K562 (cell line): ENCODE measurements around the gene OBSL1. TPM values are rescaled to one million over a fixed set of nuclear protein-coding genes. Genes with fewer than 3 reads are reported as not detected.

Experiments used
- ATAC-seq: fragments of 200-7000 bp; cut with Tn5 transposase; 3 replicates; pipeline ENCODE4 v1.9.1; 2020; ENCODE audit warnings: moderate library complexity
- BruUV-seq: library from RNA; stranded (reverse); fragments of 400-500 nt; replicated peaks from 2 replicates; lab custom pipeline; 2021; lab: Mats Ljungman, UMichigan
- CTCF ChIA-PET: fragments of 300-600 bp; formaldehyde crosslinking; extraction: SDS; loops from one replicate; lab custom pipeline; 2021; ENCODE audit warnings: low intra/inter-chr PET ratio; lab: Yijun Ruan, JAX
- POLR2A ChIA-PET: fragments of 300-600, 350-650 bp; sonication (Branson Sonifier 250); formaldehyde crosslinking; extraction: SDS; loops from one replicate; lab custom pipeline; 2021; ENCODE audit warnings: antibody characterized with exemption, inconsistent platforms; lab: Yijun Ruan, JAX
- DNase-seq, 4 experiments: peaks; one replicate each; pipeline versions ENCODE4 v3.0.0 to v3.0.0-alpha.2; 2011 to 2018; ENCODE audit warnings: low spot score in 3 of 4, mixed read lengths in 3 of 4; ENCODE audit errors: extremely low read depth in 1 of 4
- FAIRE-seq: peaks from 2 replicates; lab custom pipeline; 2011; peaks lifted over from hg19 to GRCh38; lab: Jason Lieb, UNC
- H2AFZ ChIP-seq: 2 replicates; pipeline ENCODE4 v1.6.0; 2011; ENCODE audit warnings: low read depth, low read length, control low read depth, inconsistent platforms
- H3K27ac ChIP-seq: fragments of 200-600 bp; 3 replicates; pipeline ENCODE4 v1.8.0; 2011; ENCODE audit warnings: low read depth, mild to moderate bottlenecking, control low read depth, inconsistent platforms, low read length, moderate library complexity, mixed read lengths; ENCODE audit errors: extremely low read depth
- H3K27me3 ChIP-seq, 2 experiments: fragments of 300-600 bp in 1 of 2; 2 replicates in 1 of 2; 3 replicates in 1 of 2; pipeline versions ENCODE4 v1.6.0 to v1.8.0; 2011; ENCODE audit warnings: inconsistent platforms in 2 of 2, low read length in 2 of 2, mild to moderate bottlenecking in 1 of 2, mixed read lengths in 1 of 2, moderate library complexity in 1 of 2; ENCODE audit not compliant: control insufficient read depth in 2 of 2, insufficient read depth in 2 of 2
- H3K36me3 ChIP-seq: fragments of 300-600 bp; 3 replicates; pipeline ENCODE4 v1.8.0; 2011; ENCODE audit warnings: mild to moderate bottlenecking, low read length, inconsistent platforms; ENCODE audit not compliant: control insufficient read depth, insufficient read depth
- H3K4me1 ChIP-seq, 2 experiments: fragments of 200-600 bp in 1 of 2; replicated peaks in 1 of 2; 2 replicates in 1 of 2; 3 replicates in 1 of 2; pipeline versions ENCODE4 v1.5.1 to v1.8.0; 2011; ENCODE audit warnings: inconsistent platforms in 2 of 2, low read length in 2 of 2, mild to moderate bottlenecking in 1 of 2, mixed read lengths in 1 of 2, moderate library complexity in 1 of 2; ENCODE audit not compliant: control insufficient read depth in 2 of 2, insufficient read depth in 2 of 2
- H3K4me2 ChIP-seq: 2 replicates; pipeline ENCODE4 v1.6.1; 2011; ENCODE audit warnings: low read length, control low read depth, inconsistent platforms, mixed read lengths; ENCODE audit not compliant: insufficient read depth
- H3K4me3 ChIP-seq: fragments of 200-600 bp; sonication (generic), shearing (Covaris generic); 2 replicates; pipeline ENCODE4 v1.5.1; 2016; ENCODE audit warnings: control low read depth, inconsistent platforms
- H3K79me2 ChIP-seq: fragments of 200-600 bp; 3 replicates; pipeline ENCODE4 v1.8.0; 2011; ENCODE audit warnings: low read length, inconsistent platforms; ENCODE audit not compliant: control insufficient read depth, insufficient read depth
- H3K9ac ChIP-seq, 2 experiments: 2 replicates each; pipeline versions ENCODE4 v1.6.0 to v1.6.1; 2011; ENCODE audit warnings: low read depth in 2 of 2, low read length in 2 of 2, control low read depth in 1 of 2, inconsistent platforms in 1 of 2, mild to moderate bottlenecking in 1 of 2, mixed read lengths in 1 of 2; ENCODE audit not compliant: insufficient read depth in 1 of 2
- H3K9me1 ChIP-seq: one replicate; pipeline ENCODE4 v1.6.0; 2011; ENCODE audit warnings: inconsistent platforms, mild to moderate bottlenecking, low read length, moderate library complexity; ENCODE audit not compliant: control insufficient read depth, insufficient read depth
- H3K9me3 ChIP-seq: replicated peaks from 2 replicates; pipeline ENCODE4 v1.5.1; 2011; ENCODE audit warnings: low read depth, low read length, inconsistent platforms; ENCODE audit not compliant: control insufficient read depth, insufficient read depth
- H4K20me1 ChIP-seq: replicated peaks from 2 replicates; pipeline ENCODE4 v1.6.1; 2011; ENCODE audit warnings: low read length, inconsistent platforms, mixed read lengths; ENCODE audit not compliant: control insufficient read depth, insufficient read depth
- BMI1 ChIP-seq: fragments of 150-350 bp; IDR thresholded peaks from 2 replicates; pipeline ENCODE4 v1.6.1; 2014; ENCODE audit warnings: low read length
- DLX4 ChIP-seq: fragments of 250-450 bp; sonication (Bioruptor Pico); IDR thresholded peaks from 2 replicates; pipeline ENCODE4 v1.6.1; 2021; ENCODE audit warnings: mild to moderate bottlenecking
- EZH2 ChIP-seq: IDR thresholded peaks from 2 replicates; pipeline ENCODE4 v1.6.1; 2012; ENCODE audit warnings: low read depth, mild to moderate bottlenecking, inconsistent platforms, low read length, borderline replicate concordance
- MED1 ChIP-seq: sonication (generic); formaldehyde crosslinking; IDR thresholded peaks from 2 replicates; pipeline ENCODE4 v1.8.1; 2023; ENCODE audit warnings: missing genetic modification reagents, borderline replicate concordance
- NEUROD1 ChIP-seq: fragments of 150-350 bp; IDR thresholded peaks from 2 replicates; pipeline ENCODE4 v1.6.1; 2014; ENCODE audit warnings: borderline replicate concordance, low read length, low read depth; ENCODE audit not compliant: partially characterized antibody
- PCBP2 ChIP-seq: fragments of 200-400 bp; formaldehyde crosslinking; IDR thresholded peaks from 2 replicates; pipeline ENCODE4 v1.6.1; 2018; ENCODE audit warnings: low read length, low read depth, mild to moderate bottlenecking, moderate library complexity; ENCODE audit not compliant: poor library complexity, severe bottlenecking
- POLR2G ChIP-seq: fragments of 200-400 bp; formaldehyde crosslinking; IDR thresholded peaks from 2 replicates; pipeline ENCODE4 v1.6.1; 2017; ENCODE audit warnings: low read depth, mild to moderate bottlenecking, antibody characterized with exemption, low read length, moderate library complexity
- PRMT5 ChIP-seq: sonication (generic); formaldehyde crosslinking; IDR thresholded peaks from 2 replicates; pipeline ENCODE4 v1.5.0; 2020; ENCODE audit warnings: missing genetic modification reagents
- ZEB2 ChIP-seq: fragments of 450-650 bp; IDR thresholded peaks from 2 replicates; pipeline ENCODE4 v1.6.1; 2016
- ZNF140 ChIP-seq: fragments of 250-450 bp; sonication (Bioruptor Pico); IDR thresholded peaks from 2 replicates; pipeline ENCODE4 v1.8.0; 2021; ENCODE audit warnings: moderate library complexity, mild to moderate bottlenecking, inconsistent platforms
- ZNF280B ChIP-seq: fragments of 250-450 bp; sonication (Bioruptor Pico); IDR thresholded peaks from 2 replicates; pipeline ENCODE4 v1.5.1; 2021; ENCODE audit warnings: mild to moderate bottlenecking
- ZNF644 ChIP-seq: fragments of 200-800 bp; sonication (Bioruptor generic); IDR thresholded peaks from 2 replicates; pipeline ENCODE4 v1.6.1; 2016; ENCODE audit warnings: low read depth, missing genetic modification characterization, missing compliant biosample characterization
- WGBS: fragments of 100-300 bp; shearing (Covaris generic); methylation state at CpG from one replicate; pipeline ENCODE4 v1.1.6; 2016; ENCODE audit warnings: low coverage, mixed read lengths; ENCODE audit not compliant: insufficient coverage; ENCODE audit errors: missing lambda C conversion rate; 5-methylcytosine and 5-hydroxymethylcytosine counted together
- in situ Hi-C: fragments of 300-500 bp; cut with MboI; formaldehyde crosslinking; loops from 4 replicates; pipeline ENCODE4 v1.15.0; 2018; ENCODE audit warnings: inconsistent platforms, mixed read lengths
- intact Hi-C: fragments of 100-400 bp; cut with micrococcal nuclease; formaldehyde crosslinking; loops from 2 replicates; pipeline ENCODE4 v1.14.2; 2022
- polyA plus RNA-seq, 8 experiments: library from polyadenylated mRNA; depleted of rRNA in 4 of 8; stranded (reverse) in 5 of 8; unstranded in 3 of 8; fragments of >200 nt; fragmentation: Nextera tagmentation in 2 of 8; fragmentation: Illumina TruSeq in 1 of 8; extraction: Ambion mirVana in 2 of 8; extraction: Trizol in 1 of 8; gene quantifications; 2 replicates each; pipeline versions ENCODE4 v1.2.1 to v1.2.3, GENCODE V29; 2011 to 2014; ENCODE audit warnings: inconsistent platforms in 1 of 8, missing spikeins in 1 of 8
- total RNA-seq, 7 experiments: library from RNA; depleted of rRNA in 6 of 7; stranded (reverse); fragments of >200 nt in 6 of 7; fragmentation: Illumina TruSeq in 2 of 7; extraction: Trizol in 2 of 7; gene quantifications; 2 replicates each; pipeline versions ENCODE4 v1.2.1 to v1.2.3, GENCODE V29; 2011 to 2021; ENCODE audit warnings: low replicate concordance in 1 of 7

OBSL1 gene
- total and polyA plus RNA-seq, 9 of the 15 experiments (the other 6 are each of a cell fraction or from before 2014, with no cell fraction given): 1.2 to 26.6 (median 8.6) TPM

- TF ChIP-seq DLX4 (no peak), ZNF280B (CRISPR knock-in tag) (no peak), ZNF140 (CRISPR knock-in tag) (no peak), BMI1 (no peak), MED1 (CRISPR knock-in tag) (no peak), PRMT5 (CRISPR knock-in tag) (no peak)
These were observed 3.5 kb downstream of the OBSL1 start (continued) for GRCh38 chr2:219567791-219568361.

- peaks cover 7% of the 10 kb centered on the region for H3K79me2 ChIP-seq
- H3K27ac ChIP-seq: no peak overlapping the region
- intact Hi-C loops (no loop called here), in situ Hi-C loops (no loop called here)
- ATAC-seq (no peak), FAIRE-seq (no peak), DNase-seq (no peak)
- no peaks in the 10 kb centered on the region for H3K9me1 ChIP-seq
- WGBS: 70% methylated on average over 4 of the region's 18 CpGs
- CTCF ChIA-PET: no interaction called here
- H3K9ac ChIP-seq: no peak overlapping the region
- no peak overlapping the region for H2AFZ ChIP-seq
- peaks cover under 1 to 42% of the 10 kb centered on the region in 2 experiments; a peak in 4 of 5 replicates for H3K4me1 ChIP-seq
- no peaks in the 10 kb centered on the region for H3K27me3 ChIP-seq
- no peaks in the 10 kb centered on the region for H4K20me1 ChIP-seq
- POLR2A ChIA-PET: interaction anchor here (1.1 to 2.4 kb wide), 2 partner anchors 10 to 31 kb away, joined by 3 to 7 read pairs; no protein-coding TSS in a partner anchor
- H3K4me2 ChIP-seq: no peak overlapping the region
- H3K4me3 ChIP-seq: no peak overlapping the region
- no peaks in the 10 kb centered on the region for H3K9me3 ChIP-seq
- no TSS peak for BruUV-seq
- H3K36me3 ChIP-seq: peaks cover 8% of the 10 kb centered on the region; the same call in 1 of the 3 replicates
- TF ChIP-seq POLR2G (peak; percentile 32; the same call in 1 of the 2 replicates), ZNF644 (no peak), EZH2 (no peak), PCBP2 (no peak), NEUROD1 (no peak), ZEB2 (no peak)
These were observed 4.2 kb downstream of the OBSL1 start for GRCh38 chr2:219567131-219567530.
